ENCODE data around the gene FSTL3.

GRCh38 chr19:645912-646778 lies 30.0 kb upstream of the FSTL3 start:
- TF ChIP-seq CTCF (IDR thresholded peaks at IDR 0.05) (no peak), POLR2A (IDR thresholded peaks at IDR 0.05) (no peak)
